Measurements from ENCODE around the gene DPP6.
"Not testable (repeated sequence)": the region's sequence is repeated elsewhere in the genome, so short reads cannot be mapped to it uniquely, and the experiment has no call there.

Gene DPP6

DNA sequence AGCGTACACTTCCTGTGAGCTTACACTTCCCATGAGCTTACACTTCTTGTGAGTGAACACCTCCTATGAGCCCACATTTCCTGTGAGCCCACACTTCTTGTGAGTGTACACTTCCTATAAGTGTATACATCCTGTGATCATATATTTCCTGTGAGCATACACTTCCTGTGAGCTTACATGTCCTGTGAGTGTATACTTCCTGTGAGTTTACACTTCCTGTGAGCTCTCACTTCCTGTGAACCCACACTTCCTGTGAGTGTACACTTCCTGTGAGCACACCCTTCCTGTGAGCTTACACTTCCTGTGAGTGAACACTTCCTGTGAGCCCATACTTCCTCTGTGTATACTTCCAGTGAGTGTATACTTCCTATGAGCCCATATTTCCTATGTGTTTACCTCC lies 82.5 kb downstream of the DPP6 start:
- CTCF ChIA-PET; DNase-seq (ENCODE audit: extremely low spot score); POLR2A ChIA-PET: not testable (repeated sequence)

DNA sequence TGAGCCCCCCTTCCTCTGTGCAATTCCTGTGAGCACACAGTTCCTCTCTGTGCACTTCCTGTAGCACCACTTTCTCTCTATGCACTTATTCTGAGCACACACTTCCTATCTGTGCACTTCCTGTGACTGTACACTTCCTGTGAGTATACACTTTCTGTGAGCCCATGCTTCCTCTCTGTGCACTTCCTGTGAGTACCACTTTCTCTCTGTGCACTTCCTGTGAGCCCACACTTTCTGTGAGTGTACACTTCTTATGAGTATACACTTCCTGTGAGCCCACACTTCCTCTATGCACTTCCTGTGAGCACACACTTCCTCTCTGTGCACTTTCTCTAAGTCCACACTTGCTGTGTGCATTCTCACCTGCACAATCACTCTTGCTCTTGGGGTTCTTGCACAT lies 83.4 kb downstream of the DPP6 start:
- POLR2A ChIA-PET; CTCF ChIA-PET; DNase-seq (ENCODE audit: extremely low spot score): not testable (repeated sequence)

DNA sequence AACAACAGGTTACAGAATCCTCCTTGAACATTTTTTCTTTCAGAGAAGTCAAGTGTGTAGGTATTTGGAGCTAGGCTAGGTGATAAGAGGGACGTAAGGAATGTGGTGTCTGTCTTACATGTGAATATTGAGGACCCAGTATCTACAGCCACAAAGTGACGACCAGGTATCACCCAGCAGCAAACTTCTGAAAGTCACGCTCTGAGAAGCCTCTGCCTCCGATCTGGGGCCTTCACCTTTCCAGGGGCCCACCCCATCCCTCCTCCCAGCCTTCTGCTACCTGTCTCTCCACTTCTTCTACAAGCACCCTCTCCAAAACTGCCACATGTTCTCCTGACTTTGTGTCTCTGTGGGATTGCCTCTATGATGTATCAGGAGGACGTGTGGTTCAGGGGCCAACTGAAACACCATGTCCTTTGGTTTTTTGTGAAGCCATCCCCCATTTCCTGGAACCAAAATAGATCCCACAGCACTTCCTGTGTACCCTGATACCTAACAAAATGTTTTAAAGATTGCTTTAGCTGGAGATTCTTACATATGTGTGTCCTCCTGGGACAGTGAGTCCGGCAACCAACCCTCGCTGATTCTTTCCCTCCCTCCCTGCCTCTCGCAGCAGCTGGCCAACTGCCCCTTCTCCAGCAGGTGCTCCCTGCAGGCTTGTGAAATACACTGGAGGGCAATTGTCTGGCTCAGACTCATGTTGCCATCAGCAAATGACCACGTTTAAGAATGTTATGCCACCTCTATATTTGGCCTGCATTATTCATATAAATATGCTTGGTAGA lies 93.9 kb downstream of the DPP6 start:
- POLR2A ChIA-PET; CTCF ChIA-PET; DNase-seq (ENCODE audit: extremely low spot score): not testable (repeated sequence)

GRCh38 chr7:154146707-154147038 lies 94.5 kb downstream of the DPP6 start:
- POLR2A ChIA-PET; CTCF ChIA-PET; DNase-seq (ENCODE audit: extremely low spot score): not testable (repeated sequence)

- POLR2A ChIA-PET; CTCF ChIA-PET; DNase-seq (ENCODE audit: extremely low spot score): not testable (repeated sequence)
Measured at GRCh38 chr7:154148791-154149516, 96.8 kb downstream of the DPP6 start.

DNA sequence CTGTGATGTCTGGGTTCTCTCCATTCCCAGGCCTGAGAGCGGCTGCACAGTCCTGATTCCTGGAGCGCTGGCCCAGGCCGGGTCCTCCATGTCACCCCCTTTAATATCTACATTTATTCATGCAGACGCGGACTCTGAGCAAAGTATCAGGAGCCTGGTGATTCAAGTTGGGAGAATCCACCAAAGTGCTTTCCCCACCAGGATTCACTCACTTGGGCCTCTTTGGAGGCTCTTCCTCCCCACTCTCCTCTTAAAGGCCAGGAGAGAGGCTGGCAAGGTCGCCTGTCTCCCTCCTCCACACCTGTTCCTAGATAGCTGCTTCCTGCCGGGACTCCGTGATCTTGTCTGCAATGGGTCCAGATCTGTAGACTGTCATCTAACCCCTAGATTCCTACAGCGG lies 98.5 kb downstream of the DPP6 start:
- DNase-seq (ENCODE audit: extremely low spot score); POLR2A ChIA-PET; CTCF ChIA-PET: not testable (repeated sequence)

- POLR2A ChIA-PET; DNase-seq (ENCODE audit: extremely low spot score); CTCF ChIA-PET: not testable (repeated sequence)
Measured at GRCh38 chr7:154151306-154151705, 99.1 kb downstream of the DPP6 start.

DNA sequence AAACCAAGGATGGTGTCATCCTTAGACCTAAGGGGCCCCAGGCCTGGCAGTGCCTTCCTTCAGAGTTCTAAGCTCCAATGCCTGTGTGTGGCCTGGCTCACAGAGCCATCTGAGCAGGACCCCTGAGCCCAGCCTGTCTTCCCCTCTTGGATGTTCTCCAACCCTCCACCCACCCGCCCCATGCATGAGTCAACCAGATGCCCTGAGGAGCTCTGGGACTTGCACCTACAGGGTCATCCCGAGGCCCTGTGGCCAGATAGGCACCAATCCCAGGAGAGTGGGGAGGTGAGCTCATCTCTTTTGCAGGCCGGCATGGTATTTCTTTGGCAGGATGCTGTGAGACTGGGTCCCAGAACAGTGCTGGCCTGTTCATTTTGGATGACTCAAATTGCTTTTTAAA lies 103.7 kb downstream of the DPP6 start:
- CTCF ChIA-PET; DNase-seq (ENCODE audit: extremely low spot score); POLR2A ChIA-PET: not testable (repeated sequence)

- DNase-seq (ENCODE audit: extremely low spot score); CTCF ChIA-PET; POLR2A ChIA-PET: not testable (repeated sequence)
Measured at GRCh38 chr7:154162921-154163320, 110.7 kb downstream of the DPP6 start.

GRCh38 chr7:154163642-154164041 lies 111.4 kb downstream of the DPP6 start:
- CTCF ChIA-PET; DNase-seq (ENCODE audit: extremely low spot score); POLR2A ChIA-PET: not testable (repeated sequence)

DNA sequence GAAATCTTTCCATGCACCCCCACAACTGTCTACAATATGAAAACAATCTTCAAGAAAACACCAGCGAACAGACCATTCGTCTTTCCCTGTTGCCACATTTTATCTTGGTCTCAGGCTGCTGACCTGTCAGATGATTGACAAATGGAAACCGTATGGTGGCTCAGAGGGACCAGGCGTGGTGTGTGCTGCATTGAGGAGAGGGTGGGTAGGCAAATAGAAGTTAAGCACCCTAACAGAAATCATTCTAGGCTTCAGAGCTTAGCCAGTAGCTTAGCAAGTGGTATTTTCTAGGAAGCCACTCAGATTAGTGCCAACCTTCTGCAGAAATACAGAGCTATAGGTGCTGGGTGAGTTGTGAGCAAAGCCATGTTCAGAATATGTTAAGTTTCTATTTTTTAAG lies 114.9 kb downstream of the DPP6 start:
- DNase-seq (ENCODE audit: extremely low spot score), result no peak
- ChIA-PET POLR2A (no interaction called here), CTCF (interaction anchor here (0.5 kb wide), 1 partner anchor 1466 kb away, joined by 3 read pairs; no protein-coding TSS in a partner anchor)
- TF ChIP-seq LEF1 (IDR thresholded peaks at IDR 0.05; ENCODE audit: borderline replicate concordance) (no peak), CTBP1 (IDR thresholded peaks at IDR 0.05; ENCODE audit: borderline replicate concordance) (no peak), BHLHE40 (IDR thresholded peaks at IDR 0.05; ENCODE audit: borderline replicate concordance) (no peak), FOXA1 (IDR thresholded peaks at IDR 0.05) (no peak), SUZ12 (IDR thresholded peaks at IDR 0.05) (no peak), TARDBP (IDR thresholded peaks at IDR 0.05) (no peak), ARNT (IDR thresholded peaks at IDR 0.05) (no peak), SP1 (IDR thresholded peaks at IDR 0.05) (no peak), HDGF (IDR thresholded peaks at IDR 0.05; ENCODE audit: borderline replicate concordance) (no peak), FOXK2 (IDR thresholded peaks at IDR 0.05) (no peak), FOXM1 (IDR thresholded peaks at IDR 0.05; ENCODE audit: borderline replicate concordance) (no peak), NFRKB (IDR thresholded peaks at IDR 0.05) (no peak), ZNF384 (IDR thresholded peaks at IDR 0.05) (no peak)
- TF ChIP-seq, protein P1, sequence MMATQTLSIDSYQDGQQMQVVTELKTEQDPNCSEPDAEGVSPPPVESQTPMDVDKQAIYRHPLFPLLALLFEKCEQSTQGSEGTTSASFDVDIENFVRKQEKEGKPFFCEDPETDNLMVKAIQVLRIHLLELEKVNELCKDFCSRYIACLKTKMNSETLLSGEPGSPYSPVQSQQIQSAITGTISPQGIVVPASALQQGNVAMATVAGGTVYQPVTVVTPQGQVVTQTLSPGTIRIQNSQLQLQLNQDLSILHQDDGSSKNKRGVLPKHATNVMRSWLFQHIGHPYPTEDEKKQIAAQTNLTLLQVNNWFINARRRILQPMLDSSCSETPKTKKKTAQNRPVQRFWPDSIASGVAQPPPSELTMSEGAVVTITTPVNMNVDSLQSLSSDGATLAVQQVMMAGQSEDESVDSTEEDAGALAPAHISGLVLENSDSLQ (IDR thresholded peaks at IDR 0.05), result no peak

All from HEK293T (cell line).